GM23338 (cell line): Measurements from ENCODE around the gene MAPK4. TPM values are rescaled to one million over a fixed set of nuclear protein-coding genes. Genes with fewer than 3 reads are reported as not detected.

Experiments
- ATAC-seq: fragments of 200-7000 bp; cut with Tn5 transposase; 3 replicates; pipeline ENCODE4 v1.9.1; 2020
- DNase-seq: peaks from one replicate; pipeline ENCODE4 v3.0.0-alpha.2; 2015; ENCODE audit warnings: low spot score
- H2AFZ ChIP-seq: fragments of 200-600 bp; sonication (generic); 2 replicates; pipeline ENCODE4 v1.8.0; 2016; ENCODE audit warnings: antibody characterized with exemption, mild to moderate bottlenecking, moderate library complexity
- H3F3A ChIP-seq: fragments of 200-600 bp; sonication (generic); replicated peaks from 2 replicates; pipeline ENCODE4 v1.8.0; 2017; ENCODE audit warnings: antibody characterized with exemption, mixed run types, low read depth
- H3K27ac ChIP-seq: fragments of 200-600 bp; sonication (generic); 2 replicates; pipeline ENCODE4 v1.6.1; 2016; ENCODE audit warnings: low read depth
- H3K27me3 ChIP-seq: fragments of 200-600 bp; sonication (generic); 2 replicates; pipeline ENCODE4 v1.8.0; 2016; ENCODE audit warnings: mild to moderate bottlenecking, mixed run types, moderate library complexity; ENCODE audit not compliant: insufficient read depth
- H3K36me3 ChIP-seq: fragments of 200-600 bp; sonication (generic); 2 replicates; pipeline ENCODE4 v1.8.0; 2016; ENCODE audit warnings: mild to moderate bottlenecking; ENCODE audit not compliant: insufficient read depth
- H3K4me1 ChIP-seq: fragments of 200-600 bp; sonication (generic); 2 replicates; pipeline ENCODE4 v1.8.0; 2016; ENCODE audit warnings: mild to moderate bottlenecking, moderate library complexity; ENCODE audit not compliant: insufficient read depth
- H3K4me2 ChIP-seq: fragments of 200-600 bp; sonication (generic); 2 replicates; pipeline ENCODE4 v1.7.1; 2017; ENCODE audit warnings: mixed run types
- H3K4me3 ChIP-seq: fragments of 200-600 bp; sonication (generic); 2 replicates; pipeline ENCODE4 v1.6.1; 2016; ENCODE audit warnings: mixed run types
- H3K79me2 ChIP-seq: fragments of 200-600 bp; sonication (generic); replicated peaks from 2 replicates; pipeline ENCODE4 v1.8.0; 2017; ENCODE audit warnings: mild to moderate bottlenecking; ENCODE audit not compliant: insufficient read depth
- H3K9me2 ChIP-seq: fragments of 200-600 bp; sonication (generic); 2 replicates; pipeline ENCODE4 v1.8.0; 2017; ENCODE audit not compliant: insufficient read depth
- H4K20me1 ChIP-seq: fragments of 200-600 bp; sonication (generic); replicated peaks from 2 replicates; pipeline ENCODE4 v1.8.0; 2017; ENCODE audit warnings: mild to moderate bottlenecking; ENCODE audit not compliant: insufficient read depth
- H3K27ac Mint-ChIP-seq: 2 replicates; pipeline ENCODE4 v1.8.0; 2020; ENCODE audit warnings: inconsistent platforms, mild to moderate bottlenecking, moderate library complexity, mixed read lengths
- H3K27me3 Mint-ChIP-seq: 3 replicates; pipeline ENCODE4 v1.8.0; 2022; ENCODE audit warnings: low read depth, mild to moderate bottlenecking, moderate library complexity, mixed read lengths, inconsistent platforms; ENCODE audit not compliant: insufficient read depth, poor library complexity
- H3K36me3 Mint-ChIP-seq: 3 replicates; pipeline ENCODE4 v1.8.0; 2021; ENCODE audit warnings: low read depth, mild to moderate bottlenecking, inconsistent platforms, moderate library complexity, mixed read lengths
- H3K4me1 Mint-ChIP-seq: 3 replicates; pipeline ENCODE4 v1.8.0; 2020; ENCODE audit warnings: mild to moderate bottlenecking, inconsistent platforms, mixed read lengths
- H3K4me3 Mint-ChIP-seq: 3 replicates; pipeline ENCODE4 v1.8.0; 2021; ENCODE audit warnings: moderate library complexity, mild to moderate bottlenecking, inconsistent platforms, mixed read lengths
- H3K9me3 Mint-ChIP-seq: 3 replicates; pipeline ENCODE4 v1.8.0; 2020; ENCODE audit warnings: moderate library complexity, mild to moderate bottlenecking, inconsistent platforms, mixed read lengths
- CREB1 ChIP-seq: fragments of 250-450 bp; sonication (Bioruptor Pico); IDR thresholded peaks from 2 replicates; pipeline ENCODE4 v1.5.0; 2020; ENCODE audit warnings: low read depth, mild to moderate bottlenecking, moderate library complexity
- EZH2 ChIP-seq: fragments of 200-600 bp; sonication (generic); IDR thresholded peaks from one replicate; pipeline ENCODE4 v1.8.0; 2017; ENCODE audit warnings: antibody characterized with exemption, mild to moderate bottlenecking, low read depth; ENCODE audit not compliant: unreplicated experiment
- NANOG ChIP-seq: IDR thresholded peaks from 2 replicates; pipeline ENCODE4 v1.6.1; 2016; ENCODE audit warnings: antibody characterized with exemption, borderline replicate concordance
- STAT1 ChIP-seq: IDR thresholded peaks from one replicate; pipeline ENCODE4 v1.6.1; 2016; ENCODE audit warnings: antibody characterized with exemption; ENCODE audit not compliant: unreplicated experiment
- polyA plus RNA-seq: library from polyadenylated mRNA; unstranded; fragments of >200 nt; fragmentation: Nextera tagmentation; extraction: Ambion mirVana; gene quantifications from 2 replicates; pipeline ENCODE4 v1.2.1, GENCODE V29; 2016
- total RNA-seq: library from RNA; depleted of rRNA; stranded (reverse); fragments of >200 nt; shearing (Covaris generic); gene quantifications from 2 replicates; pipeline ENCODE4 v1.2.3, GENCODE V29; 2014
- TF ChIP-seq, protein P1 (sequence below): fragments of 250-450 bp; sonication (Bioruptor Pico); IDR thresholded peaks from 2 replicates; pipeline ENCODE4 v1.5.0; 2020; ENCODE audit warnings: mild to moderate bottlenecking, moderate library complexity
- TF ChIP-seq, protein P2 (sequence below), 2 experiments: fragments of 200-600 bp in 1 of 2; sonication (generic) in 1 of 2; conservative IDR thresholded peaks; 2 replicates each; pipeline versions ENCODE4 v1.5.1 to v1.6.1; 2016 to 2017; ENCODE audit warnings: antibody characterized with exemption in 2 of 2, low read depth in 2 of 2, mild to moderate bottlenecking in 2 of 2, moderate library complexity in 1 of 2

The MAPK4 gene
- total and polyA plus RNA-seq, 2 experiments from 2014 or later, result 1.3 to 4.4 TPM

GRCh38 chr18:50654211-50654610, 94.3 kb downstream of the MAPK4 start (continued):
- TF ChIP-seq, protein P1, sequence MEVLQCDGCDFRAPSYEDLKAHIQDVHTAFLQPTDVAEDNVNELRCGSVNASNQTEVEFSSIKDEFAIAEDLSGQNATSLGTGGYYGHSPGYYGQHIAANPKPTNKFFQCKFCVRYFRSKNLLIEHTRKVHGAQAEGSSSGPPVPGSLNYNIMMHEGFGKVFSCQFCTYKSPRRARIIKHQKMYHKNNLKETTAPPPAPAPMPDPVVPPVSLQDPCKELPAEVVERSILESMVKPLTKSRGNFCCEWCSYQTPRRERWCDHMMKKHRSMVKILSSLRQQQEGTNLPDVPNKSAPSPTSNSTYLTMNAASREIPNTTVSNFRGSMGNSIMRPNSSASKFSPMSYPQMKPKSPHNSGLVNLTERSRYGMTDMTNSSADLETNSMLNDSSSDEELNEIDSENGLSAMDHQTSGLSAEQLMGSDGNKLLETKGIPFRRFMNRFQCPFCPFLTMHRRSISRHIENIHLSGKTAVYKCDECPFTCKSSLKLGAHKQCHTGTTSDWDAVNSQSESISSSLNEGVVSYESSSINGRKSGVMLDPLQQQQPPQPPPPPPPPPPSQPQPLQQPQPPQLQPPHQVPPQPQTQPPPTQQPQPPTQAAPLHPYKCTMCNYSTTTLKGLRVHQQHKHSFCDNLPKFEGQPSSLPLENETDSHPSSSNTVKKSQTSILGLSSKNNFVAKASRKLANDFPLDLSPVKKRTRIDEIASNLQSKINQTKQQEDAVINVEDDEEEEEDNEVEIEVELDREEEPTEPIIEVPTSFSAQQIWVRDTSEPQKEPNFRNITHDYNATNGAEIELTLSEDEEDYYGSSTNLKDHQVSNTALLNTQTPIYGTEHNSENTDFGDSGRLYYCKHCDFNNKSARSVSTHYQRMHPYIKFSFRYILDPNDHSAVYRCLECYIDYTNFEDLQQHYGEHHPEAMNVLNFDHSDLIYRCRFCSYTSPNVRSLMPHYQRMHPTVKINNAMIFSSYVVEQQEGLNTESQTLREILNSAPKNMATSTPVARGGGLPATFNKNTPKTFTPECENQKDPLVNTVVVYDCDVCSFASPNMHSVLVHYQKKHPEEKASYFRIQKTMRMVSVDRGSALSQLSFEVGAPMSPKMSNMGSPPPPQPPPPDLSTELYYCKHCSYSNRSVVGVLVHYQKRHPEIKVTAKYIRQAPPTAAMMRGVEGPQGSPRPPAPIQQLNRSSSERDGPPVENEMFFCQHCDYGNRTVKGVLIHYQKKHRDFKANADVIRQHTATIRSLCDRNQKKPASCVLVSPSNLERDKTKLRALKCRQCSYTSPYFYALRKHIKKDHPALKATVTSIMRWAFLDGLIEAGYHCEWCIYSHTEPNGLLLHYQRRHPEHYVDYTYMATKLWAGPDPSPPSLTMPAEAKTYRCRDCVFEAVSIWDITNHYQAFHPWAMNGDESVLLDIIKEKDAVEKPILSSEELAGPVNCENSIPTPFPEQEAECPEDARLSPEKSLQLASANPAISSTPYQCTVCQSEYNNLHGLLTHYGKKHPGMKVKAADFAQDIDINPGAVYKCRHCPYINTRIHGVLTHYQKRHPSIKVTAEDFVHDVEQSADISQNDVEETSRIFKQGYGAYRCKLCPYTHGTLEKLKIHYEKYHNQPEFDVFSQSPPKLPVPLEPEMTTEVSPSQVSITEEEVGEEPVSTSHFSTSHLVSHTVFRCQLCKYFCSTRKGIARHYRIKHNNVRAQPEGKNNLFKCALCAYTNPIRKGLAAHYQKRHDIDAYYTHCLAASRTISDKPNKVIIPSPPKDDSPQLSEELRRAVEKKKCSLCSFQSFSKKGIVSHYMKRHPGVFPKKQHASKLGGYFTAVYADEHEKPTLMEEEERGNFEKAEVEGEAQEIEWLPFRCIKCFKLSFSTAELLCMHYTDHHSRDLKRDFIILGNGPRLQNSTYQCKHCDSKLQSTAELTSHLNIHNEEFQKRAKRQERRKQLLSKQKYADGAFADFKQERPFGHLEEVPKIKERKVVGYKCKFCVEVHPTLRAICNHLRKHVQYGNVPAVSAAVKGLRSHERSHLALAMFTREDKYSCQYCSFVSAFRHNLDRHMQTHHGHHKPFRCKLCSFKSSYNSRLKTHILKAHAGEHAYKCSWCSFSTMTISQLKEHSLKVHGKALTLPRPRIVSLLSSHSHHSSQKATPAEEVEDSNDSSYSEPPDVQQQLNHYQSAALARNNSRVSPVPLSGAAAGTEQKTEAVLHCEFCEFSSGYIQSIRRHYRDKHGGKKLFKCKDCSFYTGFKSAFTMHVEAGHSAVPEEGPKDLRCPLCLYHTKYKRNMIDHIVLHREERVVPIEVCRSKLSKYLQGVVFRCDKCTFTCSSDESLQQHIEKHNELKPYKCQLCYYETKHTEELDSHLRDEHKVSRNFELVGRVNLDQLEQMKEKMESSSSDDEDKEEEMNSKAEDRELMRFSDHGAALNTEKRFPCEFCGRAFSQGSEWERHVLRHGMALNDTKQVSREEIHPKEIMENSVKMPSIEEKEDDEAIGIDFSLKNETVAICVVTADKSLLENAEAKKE (CRISPR knock-in tag), result no peak
- TF ChIP-seq NANOG, result no peak
- no peak for TF ChIP-seq EZH2
- no peak for TF ChIP-seq STAT1

GRCh38 chr18:50654658-50655550, 95.0 kb downstream of the MAPK4 start:
- H3K36me3 ChIP-seq, result no peaks in the 10 kb centered on the region
- ATAC-seq (no peak), DNase-seq (no peak)
- H3K4me3 Mint-ChIP-seq, result no peak overlapping the region
- H3K36me3 Mint-ChIP-seq, result no peaks in the 10 kb centered on the region; the same call in 2 of the 3 replicates
- H3F3A ChIP-seq, result no peaks in the 10 kb centered on the region
- peaks cover 11% of the 10 kb centered on the region; the same call in 1 of the 2 replicates for H3K9me2 ChIP-seq
- no peaks in the 10 kb centered on the region for H4K20me1 ChIP-seq
- H3K27ac Mint-ChIP-seq, result no peak overlapping the region
- H3K4me3 ChIP-seq, result no peak overlapping the region
- H3K79me2 ChIP-seq, result no peaks in the 10 kb centered on the region
- H3K4me1 Mint-ChIP-seq, result peaks cover 7% of the 10 kb centered on the region; the same call in 2 of the 3 replicates
- H3K27me3 ChIP-seq, result no peaks in the 10 kb centered on the region
- no peak overlapping the region for H2AFZ ChIP-seq
- peaks cover 3% of the 10 kb centered on the region for H3K27me3 Mint-ChIP-seq
- H3K9me3 Mint-ChIP-seq, result peaks cover 3% of the 10 kb centered on the region; the same call in 2 of the 3 replicates
- peaks cover 2% of the 10 kb centered on the region; the same call in 1 of the 2 replicates for H3K4me1 ChIP-seq
- H3K27ac ChIP-seq, result no peak overlapping the region
- H3K4me2 ChIP-seq, result no peak overlapping the region
- TF ChIP-seq, protein P1 (CRISPR knock-in tag), result no peak
- TF ChIP-seq, protein P2, sequence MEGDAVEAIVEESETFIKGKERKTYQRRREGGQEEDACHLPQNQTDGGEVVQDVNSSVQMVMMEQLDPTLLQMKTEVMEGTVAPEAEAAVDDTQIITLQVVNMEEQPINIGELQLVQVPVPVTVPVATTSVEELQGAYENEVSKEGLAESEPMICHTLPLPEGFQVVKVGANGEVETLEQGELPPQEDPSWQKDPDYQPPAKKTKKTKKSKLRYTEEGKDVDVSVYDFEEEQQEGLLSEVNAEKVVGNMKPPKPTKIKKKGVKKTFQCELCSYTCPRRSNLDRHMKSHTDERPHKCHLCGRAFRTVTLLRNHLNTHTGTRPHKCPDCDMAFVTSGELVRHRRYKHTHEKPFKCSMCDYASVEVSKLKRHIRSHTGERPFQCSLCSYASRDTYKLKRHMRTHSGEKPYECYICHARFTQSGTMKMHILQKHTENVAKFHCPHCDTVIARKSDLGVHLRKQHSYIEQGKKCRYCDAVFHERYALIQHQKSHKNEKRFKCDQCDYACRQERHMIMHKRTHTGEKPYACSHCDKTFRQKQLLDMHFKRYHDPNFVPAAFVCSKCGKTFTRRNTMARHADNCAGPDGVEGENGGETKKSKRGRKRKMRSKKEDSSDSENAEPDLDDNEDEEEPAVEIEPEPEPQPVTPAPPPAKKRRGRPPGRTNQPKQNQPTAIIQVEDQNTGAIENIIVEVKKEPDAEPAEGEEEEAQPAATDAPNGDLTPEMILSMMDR (conservative IDR thresholded peaks at IDR 0.05; ENCODE audit: low read depth in 2 of 2), result no peak
- TF ChIP-seq CREB1 (CRISPR knock-in tag), result no peak
